Mesothelial cell of epicardium (in vitro differentiated cells): ENCODE results near the gene CDC42EP4. TPM values are rescaled to one million over a fixed set of nuclear protein-coding genes. Genes with fewer than 3 reads are reported as not detected.
"Not testable (repeated sequence)": the region's sequence is repeated elsewhere in the genome, so short reads cannot be mapped to it uniquely, and the experiment has no call there.

Source experiments
- DNase-seq, 2 experiments: peaks; one replicate each; pipeline ENCODE4 v3.0.0; 2021; ENCODE audit warnings: low spot score in 2 of 2; ENCODE audit not compliant: unreplicated experiment in 2 of 2
- H3K27ac Mint-ChIP-seq: 2 replicates; pipeline ENCODE4 v1.8.0; 2021; ENCODE audit warnings: mixed read lengths
- H3K27me3 Mint-ChIP-seq: 2 replicates; pipeline ENCODE4 v1.8.0; 2021; ENCODE audit warnings: low read depth, mixed read lengths
- H3K36me3 Mint-ChIP-seq: 2 replicates; pipeline ENCODE4 v1.8.0; 2021; ENCODE audit warnings: mixed read lengths
- H3K4me1 Mint-ChIP-seq: 2 replicates; pipeline ENCODE4 v1.8.0; 2021; ENCODE audit warnings: mixed read lengths
- H3K4me3 Mint-ChIP-seq: 2 replicates; pipeline ENCODE4 v1.8.0; 2021; ENCODE audit warnings: mild to moderate bottlenecking, moderate library complexity, mixed read lengths
- H3K9me3 Mint-ChIP-seq: 2 replicates; pipeline ENCODE4 v1.8.0; 2021; ENCODE audit warnings: mixed read lengths
- CTCF ChIP-seq: fragments of 200-600 bp; sonication (generic); IDR thresholded peaks from one replicate; pipeline ENCODE4 v1.5.0; 2021; ENCODE audit warnings: antibody characterized with exemption; ENCODE audit not compliant: unreplicated experiment
- total RNA-seq: library from RNA; stranded (reverse); gene quantifications from 3 replicates; pipeline ENCODE4 v1.2.1, GENCODE V29; 2021

CDC42EP4 gene
- total RNA-seq, 1 donor from 2014 or later, result 70.3 TPM

- peak overlapping the region; percentile 83 for H3K27ac Mint-ChIP-seq
- H3K9me3 Mint-ChIP-seq, result no peaks in the 10 kb centered on the region
- H3K4me3 Mint-ChIP-seq, result no peak overlapping the region
- DNase-seq, result no peak
- peaks cover 44% of the 10 kb centered on the region for H3K4me1 Mint-ChIP-seq
- TF ChIP-seq CTCF, result no peak
- peaks cover 3% of the 10 kb centered on the region for H3K36me3 Mint-ChIP-seq
- no peaks in the 10 kb centered on the region for H3K27me3 Mint-ChIP-seq
Observed at GRCh38 chr17:73337330-73337710, 25.5 kb upstream of the CDC42EP4 start.

GRCh38 chr17:73336408-73337329 lies 24.9 kb upstream of the CDC42EP4 start:
- Mint-ChIP-seq H3K27ac (peak overlapping the region; percentile 83), H3K4me3 (no peak overlapping the region), H3K36me3 (peaks cover 3% of the 10 kb centered on the region), H3K27me3 (no peaks in the 10 kb centered on the region), H3K4me1 (peaks cover 37% of the 10 kb centered on the region), H3K9me3 (no peaks in the 10 kb centered on the region)
- no peak for TF ChIP-seq CTCF
- DNase-seq, result no peak

- no peaks in the 10 kb centered on the region for H3K27me3 Mint-ChIP-seq
- no peaks in the 10 kb centered on the region for H3K9me3 Mint-ChIP-seq
- no peak overlapping the region for H3K27ac Mint-ChIP-seq
- peaks cover 3% of the 10 kb centered on the region for H3K36me3 Mint-ChIP-seq
- TF ChIP-seq CTCF, result no peak
- no peak overlapping the region for H3K4me3 Mint-ChIP-seq
- DNase-seq, result no peak
- H3K4me1 Mint-ChIP-seq, result peaks cover 31% of the 10 kb centered on the region
Observed at GRCh38 chr17:73335591-73336407, 24.0 kb upstream of the CDC42EP4 start.

GRCh38 chr17:73334771-73335513 lies 23.1 kb upstream of the CDC42EP4 start:
- no peaks in the 10 kb centered on the region for H3K27me3 Mint-ChIP-seq
- H3K4me1 Mint-ChIP-seq, result peaks cover 25% of the 10 kb centered on the region
- H3K36me3 Mint-ChIP-seq, result peaks cover 3% of the 10 kb centered on the region
- no peak overlapping the region for H3K4me3 Mint-ChIP-seq
- no peak overlapping the region for H3K27ac Mint-ChIP-seq
- no peaks in the 10 kb centered on the region for H3K9me3 Mint-ChIP-seq
- DNase-seq, result no peak
- no peak for TF ChIP-seq CTCF

- not testable (repeated sequence) for H3K36me3 Mint-ChIP-seq, H3K9me3 Mint-ChIP-seq, DNase-seq, H3K4me3 Mint-ChIP-seq, H3K27me3 Mint-ChIP-seq
- peaks cover 20% of the 10 kb centered on the region for H3K4me1 Mint-ChIP-seq
- peak overlapping the region; percentile 69 for H3K27ac Mint-ChIP-seq
Observed at GRCh38 chr17:73333445-73333844, 21.6 kb upstream of the CDC42EP4 start.
